ENCODE results near the gene PCDHGA7.
"Not testable (repeated sequence)": the region's sequence is repeated elsewhere in the genome, so short reads cannot be mapped to it uniquely, and the experiment has no call there.

PCDHGA7 gene

GRCh38 chr5:141421489-141421855 lies 38.9 kb downstream of the PCDHGA7 start:
- no peak for TF ChIP-seq CTCF (IDR thresholded peaks at IDR 0.05; ENCODE audit: low read depth, low read length)
- DNase-seq (ENCODE audit: extremely low read depth, low read depth) = no peak

- TF ChIP-seq CTCF (IDR thresholded peaks at IDR 0.05; ENCODE audit: low read depth, low read length) = no peak
- DNase-seq (ENCODE audit: extremely low read depth, low read depth) = no peak
Measured at GRCh38 chr5:141422742-141423291, 40.3 kb downstream of the PCDHGA7 start.

GRCh38 chr5:141427783-141428426 lies 45.4 kb downstream of the PCDHGA7 start:
- no peak for DNase-seq (ENCODE audit: extremely low read depth, low read depth)
- no peak for TF ChIP-seq CTCF (IDR thresholded peaks at IDR 0.05; ENCODE audit: low read depth, low read length)

GRCh38 chr5:141430332-141431113 lies 48.0 kb downstream of the PCDHGA7 start, which contains the start of gene PCDHGA12:
PCDHGA12 (plus strand) TSS chr5:141430507; CDS start chr5:141430760, 253 bp downstream.
- DNase-seq (ENCODE audit: extremely low read depth, low read depth) = peak; percentile 55

GRCh38 chr5:141431286-141431685 lies 48.7 kb downstream of the PCDHGA7 start:
- no peak for TF ChIP-seq CTCF (IDR thresholded peaks at IDR 0.05; ENCODE audit: low read depth, low read length)
- DNase-seq (ENCODE audit: extremely low read depth, low read depth) = no peak

More at GRCh38 chr5:141430332-141431113, 48.0 kb downstream of the PCDHGA7 start, which contains the start of gene PCDHGA12:
- peak; percentile 39 for TF ChIP-seq CTCF (IDR thresholded peaks at IDR 0.05; ENCODE audit: low read depth, low read length)

GRCh38 chr5:141432308-141432707 lies 49.8 kb downstream of the PCDHGA7 start:
- not testable (repeated sequence) for DNase-seq (ENCODE audit: extremely low read depth, low read depth)

GRCh38 chr5:141432726-141433125 lies 50.2 kb downstream of the PCDHGA7 start:
- not testable (repeated sequence) for DNase-seq (ENCODE audit: extremely low read depth, low read depth)

GRCh38 chr5:141434006-141434405 lies 51.5 kb downstream of the PCDHGA7 start:
- TF ChIP-seq CTCF (IDR thresholded peaks at IDR 0.05; ENCODE audit: low read depth, low read length) = no peak
- no peak for DNase-seq (ENCODE audit: extremely low read depth, low read depth)

Data from AG09319 (cell line).